IMR-90 (cell line): ENCODE measurements around the gene THRB. TPM values are rescaled to one million over a fixed set of nuclear protein-coding genes. Genes with fewer than 3 reads are reported as not detected.

Experiments
- ATAC-seq: fragments of 200-7000 bp; cut with Tn5 transposase; 2 replicates; pipeline ENCODE4 v1.9.1; 2020; ENCODE audit warnings: low read depth, mild to moderate bottlenecking, moderate library complexity
- BruUV-seq: library from RNA; stranded (reverse); fragments of 400-500 nt; replicated peaks from 2 replicates; lab custom pipeline; 2021; lab: Mats Ljungman, UMichigan
- CTCF ChIA-PET: fragments of 300-600 bp; formaldehyde crosslinking; extraction: SDS; loops from one replicate; lab custom pipeline; 2021; ENCODE audit warnings: antibody characterized with exemption; lab: Yijun Ruan, JAX
- POLR2A ChIA-PET: fragments of 300-600 bp; sonication (Branson Sonifier 250); formaldehyde crosslinking; loops from one replicate; lab custom pipeline; 2022; ENCODE audit warnings: antibody characterized with exemption; ENCODE audit not compliant: unreplicated experiment; lab: Charles Lee
- DNase-seq: peaks from one replicate; pipeline ENCODE4 v3.0.0; 2013
- H2AFZ ChIP-seq: replicated peaks from 2 replicates; pipeline ENCODE3; 2013; ENCODE audit warnings: low read length, mild to moderate bottlenecking; ENCODE audit not compliant: poor library complexity
- H2AK5ac ChIP-seq: 2 replicates; pipeline ENCODE4 v1.6.1; 2013; ENCODE audit warnings: low read depth, low read length, inconsistent platforms
- H2AK9ac ChIP-seq: replicated peaks from 2 replicates; pipeline ENCODE3; 2013; ENCODE audit warnings: mild to moderate bottlenecking, low read depth, low read length, moderate library complexity; ENCODE audit not compliant: poor library complexity
- H2BK120ac ChIP-seq: 2 replicates; pipeline ENCODE4 v1.6.1; 2013; ENCODE audit warnings: low read depth, low read length, inconsistent platforms
- H2BK15ac ChIP-seq: 3 replicates; pipeline ENCODE4 v1.6.1; 2013; ENCODE audit warnings: low read depth, low read length, inconsistent platforms
- H2BK20ac ChIP-seq: 2 replicates; pipeline ENCODE4 v1.6.1; 2013; ENCODE audit warnings: low read depth, mild to moderate bottlenecking, inconsistent platforms, low read length, moderate library complexity
- H2BK5ac ChIP-seq: 2 replicates; pipeline ENCODE4 v1.6.1; 2013; ENCODE audit warnings: mild to moderate bottlenecking, low read depth, low read length, inconsistent platforms; ENCODE audit not compliant: poor library complexity, severe bottlenecking
- H3K14ac ChIP-seq: replicated peaks from 2 replicates; pipeline ENCODE4 v1.6.1; 2013; ENCODE audit warnings: low read depth, low read length, inconsistent platforms
- H3K18ac ChIP-seq: 2 replicates; pipeline ENCODE4 v1.6.1; 2013; ENCODE audit warnings: low read depth, low read length, control low read depth
- H3K23ac ChIP-seq: 2 replicates; pipeline ENCODE4 v1.6.1; 2013; ENCODE audit warnings: low read depth, low read length, inconsistent platforms
- H3K27ac ChIP-seq: 2 replicates; pipeline ENCODE4 v1.5.1; 2013; ENCODE audit warnings: mild to moderate bottlenecking, control low read depth, low read length; ENCODE audit not compliant: insufficient read depth
- H3K27me3 ChIP-seq: 2 replicates; pipeline ENCODE4 v1.6.1; 2013; ENCODE audit warnings: low read length; ENCODE audit not compliant: control insufficient read depth, insufficient read depth
- H3K36me3 ChIP-seq: 2 replicates; pipeline ENCODE4 v1.6.1; 2013; ENCODE audit warnings: low read length, mixed read lengths; ENCODE audit not compliant: control insufficient read depth, insufficient read depth
- H3K4ac ChIP-seq: 2 replicates; pipeline ENCODE4 v1.6.1; 2013; ENCODE audit warnings: low read depth, low read length, inconsistent platforms
- H3K4me1 ChIP-seq: 2 replicates; pipeline ENCODE4 v1.6.1; 2013; ENCODE audit warnings: low read length, mixed read lengths; ENCODE audit not compliant: control insufficient read depth, insufficient read depth
- H3K4me2 ChIP-seq: 2 replicates; pipeline ENCODE4 v1.6.1; 2013; ENCODE audit warnings: low read depth, mild to moderate bottlenecking, control low read depth, low read length, moderate library complexity
- H3K4me3 ChIP-seq: 2 replicates; pipeline ENCODE4 v1.5.1; 2013; ENCODE audit warnings: low read depth, mild to moderate bottlenecking, control low read depth, low read length, moderate library complexity; ENCODE audit not compliant: insufficient read depth
- H3K56ac ChIP-seq: 2 replicates; pipeline ENCODE4 v1.6.1; 2013; ENCODE audit warnings: low read length, inconsistent platforms; ENCODE audit not compliant: insufficient read depth; ENCODE audit errors: extremely low read depth
- H3K79me1 ChIP-seq, 2 experiments: 2 replicates each; pipeline ENCODE4 v1.6.1; 2013; ENCODE audit warnings: low read length in 2 of 2, inconsistent platforms in 1 of 2, low read depth in 1 of 2
- H3K9ac ChIP-seq: 2 replicates; pipeline ENCODE4 v1.6.1; 2013; ENCODE audit warnings: low read depth, low read length, control low read depth
- H3K9me1 ChIP-seq: 2 replicates; pipeline ENCODE4 v1.6.1; 2013; ENCODE audit warnings: low read length, inconsistent platforms; ENCODE audit not compliant: insufficient read depth
- H3K9me3 ChIP-seq: 2 replicates; pipeline ENCODE4 v1.6.1; 2013; ENCODE audit warnings: low read length; ENCODE audit not compliant: control insufficient read depth, insufficient read depth
- H4K20me1 ChIP-seq: 2 replicates; pipeline ENCODE4 v1.6.1; 2013; ENCODE audit warnings: low read length, inconsistent platforms; ENCODE audit not compliant: insufficient read depth
- H4K5ac ChIP-seq: 2 replicates; pipeline ENCODE4 v1.6.1; 2013; ENCODE audit warnings: mild to moderate bottlenecking, low read depth, low read length, control low read depth
- H4K8ac ChIP-seq, 2 experiments: 2 replicates each; pipeline ENCODE4 v1.6.1; 2013; ENCODE audit warnings: low read depth in 2 of 2, low read length in 2 of 2, control low read depth in 1 of 2, inconsistent platforms in 1 of 2
- H4K91ac ChIP-seq: 2 replicates; pipeline ENCODE4 v1.6.1; 2013; ENCODE audit warnings: low read depth, low read length, inconsistent platforms; ENCODE audit not compliant: insufficient read depth
- BHLHE40 ChIP-seq: fragments of 150-350 bp; IDR thresholded peaks from 2 replicates; pipeline ENCODE4 v1.6.1; 2016; ENCODE audit warnings: mild to moderate bottlenecking, low read depth, low read length
- CHD1 ChIP-seq: IDR thresholded peaks from 2 replicates; pipeline ENCODE4 v1.6.1; 2012; ENCODE audit warnings: low read depth, low read length, improper control_type of control experiment
- MAFK ChIP-seq: IDR thresholded peaks from 2 replicates; pipeline ENCODE4 v1.6.1; 2012; ENCODE audit warnings: low read depth, low read length, improper control_type of control experiment
- MAZ ChIP-seq: IDR thresholded peaks from 2 replicates; pipeline ENCODE4 v1.6.1; 2012; ENCODE audit warnings: low read depth, mild to moderate bottlenecking, low read length, improper control_type of control experiment, moderate library complexity, borderline replicate concordance
- MXI1 ChIP-seq: IDR thresholded peaks from 2 replicates; pipeline ENCODE4 v1.6.1; 2012; ENCODE audit warnings: low read depth, mild to moderate bottlenecking, low read length, moderate library complexity, borderline replicate concordance
- NFE2L2 ChIP-seq: fragments of 150-350 bp; IDR thresholded peaks from 2 replicates; pipeline ENCODE4 v1.6.1; 2016; ENCODE audit warnings: low read depth, mild to moderate bottlenecking, low read length
- RCOR1 ChIP-seq: IDR thresholded peaks from 2 replicates; pipeline ENCODE4 v1.6.1; 2012; ENCODE audit warnings: mild to moderate bottlenecking, low read length, improper control_type of control experiment; ENCODE audit not compliant: insufficient replicate concordance
- RFX5 ChIP-seq: IDR thresholded peaks from 2 replicates; pipeline ENCODE4 v1.8.0; 2012; ENCODE audit warnings: low read depth, mild to moderate bottlenecking, low read length, moderate library complexity
- WGBS, 2 experiments: methylation state at CpG; one replicate each; pipeline versions ENCODE4 v1.1.5 to v1.1.7; 2013; ENCODE audit warnings: missing lambda C conversion rate in 2 of 2; ENCODE audit not compliant: insufficient read length in 1 of 2; ENCODE audit errors: extremely low coverage in 2 of 2; 5-methylcytosine and 5-hydroxymethylcytosine counted together
- dilution Hi-C: fragments of 300-500 bp; cut with HindIII; formaldehyde crosslinking; loops from one replicate; pipeline ENCODE4 v1.14.3; 2018; ENCODE audit warnings: low sequenced_read_pairs; ENCODE audit not compliant: unreplicated experiment
- in situ Hi-C: fragments of 300-500 bp; cut with MboI; formaldehyde crosslinking; loops from 3 replicates; pipeline ENCODE4 v1.14.3; 2019; ENCODE audit warnings: low sequenced_read_pairs, inconsistent platforms, mixed read lengths
- intact Hi-C: fragments of 100-400 bp; cut with micrococcal nuclease; formaldehyde crosslinking; loops from 2 replicates; pipeline ENCODE4 v1.10.0; 2022
- polyA plus RNA-seq, 3 experiments: library from polyadenylated mRNA; depleted of rRNA; stranded (reverse); fragments of >200 nt; gene quantifications; 2 replicates each; pipeline ENCODE4 v1.2.3, GENCODE V29; 2012; ENCODE audit warnings: low replicate concordance in 1 of 3
- total RNA-seq: library from RNA; depleted of rRNA; stranded (reverse); fragments of >200 nt; gene quantifications from 2 replicates; pipeline ENCODE4 v1.2.3, GENCODE V29; 2012
- TF ChIP-seq, protein P1 (sequence below): conservative IDR thresholded peaks from 2 replicates; pipeline ENCODE4 v1.5.1; 2012; ENCODE audit warnings: mild to moderate bottlenecking, low read depth, low read length, improper control_type of control experiment
- TF ChIP-seq, protein P2 (sequence below): fragments of 150-350 bp; IDR thresholded peaks from 2 replicates; pipeline ENCODE4 v1.6.1; 2017; ENCODE audit warnings: mild to moderate bottlenecking, antibody characterized with exemption, low read length, low read depth

The THRB gene
- total and polyA plus RNA-seq, 2 of the 4 experiments (the other 2 are of a cell fraction), result under 0.01 TPM; not detected in 1

DNA sequence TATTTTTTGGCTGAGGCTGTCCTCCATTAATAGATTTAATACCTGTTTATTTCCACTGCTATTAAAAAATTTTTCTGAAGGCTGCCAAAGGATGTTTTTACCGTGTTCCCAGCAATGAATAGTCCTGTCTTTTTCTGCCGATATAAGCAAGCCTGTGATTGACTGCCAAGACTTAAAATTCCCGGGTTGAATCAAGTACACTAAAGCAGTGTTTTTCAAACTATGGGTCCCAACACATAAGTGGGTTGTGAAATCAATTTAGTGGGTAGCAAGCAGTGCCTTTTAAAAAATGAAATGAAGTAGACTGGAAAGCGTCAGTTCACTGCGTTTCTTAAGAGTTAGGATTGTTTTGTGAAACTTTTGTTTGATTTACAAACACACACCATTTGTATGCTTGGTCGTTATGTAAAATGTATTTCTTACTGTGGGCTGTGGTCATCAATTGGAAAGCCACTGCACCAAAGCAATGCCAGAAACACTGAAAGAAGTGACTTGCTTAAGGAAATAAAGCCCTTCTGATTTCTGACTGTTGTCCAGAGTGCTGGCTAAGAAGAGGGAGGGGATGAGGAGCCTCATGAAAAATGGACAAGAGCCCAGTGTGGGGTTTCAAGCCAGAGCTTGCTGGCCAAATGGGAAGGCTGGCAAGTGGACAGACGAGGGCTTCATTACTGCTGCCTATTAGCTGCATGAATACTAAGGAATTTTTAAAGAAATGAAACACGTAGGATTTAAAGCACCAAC, 206.0 kb downstream of the THRB start:
- Histone ChIP-seq H3K9me1 (no peaks in the 10 kb centered on the region), H4K20me1 (no peaks in the 10 kb centered on the region), H3K23ac (no peak overlapping the region), H2BK120ac (no peak overlapping the region), H3K56ac (no peak overlapping the region), H2BK20ac (no peak overlapping the region), H3K9ac (no peak overlapping the region), H3K4me2 (no peak overlapping the region), H3K27me3 (no peaks in the 10 kb centered on the region), H3K27ac (no peak overlapping the region), H3K4ac (no peak overlapping the region), H3K9me3 (no peaks in the 10 kb centered on the region), H3K4me1 (no peaks in the 10 kb centered on the region), H3K14ac (no peak overlapping the region), H2AK9ac (no peak overlapping the region), H3K4me3 (no peak overlapping the region), H2AK5ac (no peak overlapping the region), H4K91ac (no peak overlapping the region), H3K18ac (no peak overlapping the region), H2BK15ac (no peak overlapping the region), H2BK5ac (no peak overlapping the region), H3K79me1 (no peaks in the 10 kb centered on the region), H4K5ac (no peak overlapping the region), H3K36me3 (no peaks in the 10 kb centered on the region), H4K8ac (no peak overlapping the region), H2AFZ (no peak overlapping the region)
- no peak for DNase-seq
- ChIA-PET POLR2A (no interaction called here), CTCF (no interaction called here)
- in situ Hi-C loops, result no loop called here
- no peak for ATAC-seq
- dilution Hi-C loops, result no loop called here
- no TSS peak for BruUV-seq
- TF ChIP-seq MAFK (no peak), RFX5 (no peak), MXI1 (no peak), RCOR1 (no peak), NFE2L2 (no peak), MAZ (no peak), BHLHE40 (no peak), CHD1 (no peak)
- TF ChIP-seq, protein P1, sequence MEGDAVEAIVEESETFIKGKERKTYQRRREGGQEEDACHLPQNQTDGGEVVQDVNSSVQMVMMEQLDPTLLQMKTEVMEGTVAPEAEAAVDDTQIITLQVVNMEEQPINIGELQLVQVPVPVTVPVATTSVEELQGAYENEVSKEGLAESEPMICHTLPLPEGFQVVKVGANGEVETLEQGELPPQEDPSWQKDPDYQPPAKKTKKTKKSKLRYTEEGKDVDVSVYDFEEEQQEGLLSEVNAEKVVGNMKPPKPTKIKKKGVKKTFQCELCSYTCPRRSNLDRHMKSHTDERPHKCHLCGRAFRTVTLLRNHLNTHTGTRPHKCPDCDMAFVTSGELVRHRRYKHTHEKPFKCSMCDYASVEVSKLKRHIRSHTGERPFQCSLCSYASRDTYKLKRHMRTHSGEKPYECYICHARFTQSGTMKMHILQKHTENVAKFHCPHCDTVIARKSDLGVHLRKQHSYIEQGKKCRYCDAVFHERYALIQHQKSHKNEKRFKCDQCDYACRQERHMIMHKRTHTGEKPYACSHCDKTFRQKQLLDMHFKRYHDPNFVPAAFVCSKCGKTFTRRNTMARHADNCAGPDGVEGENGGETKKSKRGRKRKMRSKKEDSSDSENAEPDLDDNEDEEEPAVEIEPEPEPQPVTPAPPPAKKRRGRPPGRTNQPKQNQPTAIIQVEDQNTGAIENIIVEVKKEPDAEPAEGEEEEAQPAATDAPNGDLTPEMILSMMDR, result no peak
- TF ChIP-seq, protein P2, sequence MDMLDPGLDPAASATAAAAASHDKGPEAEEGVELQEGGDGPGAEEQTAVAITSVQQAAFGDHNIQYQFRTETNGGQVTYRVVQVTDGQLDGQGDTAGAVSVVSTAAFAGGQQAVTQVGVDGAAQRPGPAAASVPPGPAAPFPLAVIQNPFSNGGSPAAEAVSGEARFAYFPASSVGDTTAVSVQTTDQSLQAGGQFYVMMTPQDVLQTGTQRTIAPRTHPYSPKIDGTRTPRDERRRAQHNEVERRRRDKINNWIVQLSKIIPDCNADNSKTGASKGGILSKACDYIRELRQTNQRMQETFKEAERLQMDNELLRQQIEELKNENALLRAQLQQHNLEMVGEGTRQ, result no peak
- WGBS, 2 experiments, result 33% methylated on average over 2 of the region's 8 CpGs; no CpG with 5 or more reads in 1 of the 2 experiments
- intact Hi-C loops, result no loop called here
